ENCODE results near the gene DEPDC5.

Gene DEPDC5

DNA sequence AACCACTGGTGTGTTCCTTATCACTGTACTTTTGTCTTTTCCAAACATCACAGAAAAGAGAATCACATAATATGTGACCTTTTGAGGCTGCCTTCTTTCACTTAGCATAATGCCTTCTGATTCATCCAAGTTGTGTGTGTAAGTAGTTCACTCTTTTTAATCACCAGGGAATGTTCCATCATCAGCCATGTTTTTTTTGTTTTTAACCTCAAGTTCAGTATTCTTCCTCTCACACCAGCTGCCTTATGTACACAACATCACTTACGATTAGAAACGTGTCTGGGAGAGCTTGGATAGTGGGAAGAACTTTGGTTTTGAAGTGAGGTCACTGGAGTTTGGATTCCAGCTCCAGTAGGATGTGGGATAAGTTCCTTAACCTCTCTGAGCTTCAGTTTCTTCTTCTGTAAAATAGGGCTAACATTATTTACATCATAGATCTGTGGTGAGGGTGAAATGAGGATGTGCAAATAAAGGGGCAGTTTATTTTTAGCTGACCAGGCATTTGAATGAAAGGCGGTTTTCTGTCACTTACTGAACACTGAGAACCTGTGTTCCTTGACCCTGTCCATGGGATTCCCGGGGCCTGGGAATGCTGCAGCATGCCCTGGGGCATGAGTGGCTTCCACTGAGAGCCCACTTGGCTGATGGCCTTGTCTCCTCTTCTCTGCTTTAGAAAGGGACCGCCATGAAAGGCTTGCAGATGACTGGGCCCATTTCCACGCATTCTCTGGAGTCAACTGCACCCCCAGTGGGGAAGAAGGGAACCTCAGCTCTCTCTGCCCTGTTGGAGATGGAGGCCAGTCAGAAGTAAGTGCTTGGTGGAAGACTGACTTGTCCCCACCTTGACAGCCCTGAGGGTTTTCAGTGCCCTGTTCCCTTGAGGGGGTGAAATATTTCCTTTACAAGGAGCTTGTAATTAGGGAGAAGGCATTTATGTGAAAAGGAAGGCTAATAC lies 92.6 kb downstream of the DEPDC5 start:
- peak in 1 of 56 donors; percentile 7 for DNase-seq

DNA sequence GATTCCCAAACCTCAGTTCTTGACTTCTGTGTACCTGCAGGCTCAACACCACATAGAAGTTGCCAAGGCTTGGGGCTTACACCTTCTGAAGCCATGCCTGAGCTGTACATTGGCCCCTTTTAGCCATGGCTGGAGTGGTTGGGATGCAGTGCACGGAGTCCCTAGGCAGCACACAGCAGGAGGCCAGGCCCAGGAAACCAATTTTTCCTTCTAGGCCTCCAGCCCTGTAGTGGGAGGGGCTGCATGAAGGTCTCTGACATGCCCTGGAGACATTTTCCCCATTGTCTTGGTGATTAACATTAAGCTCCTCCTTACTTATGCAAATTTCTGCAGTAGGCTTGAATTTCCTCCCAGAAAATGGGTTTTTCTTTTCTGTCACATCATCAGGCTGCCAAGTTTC lies 94.6 kb downstream of the DEPDC5 start:
- DNase-seq = no peak

DNA sequence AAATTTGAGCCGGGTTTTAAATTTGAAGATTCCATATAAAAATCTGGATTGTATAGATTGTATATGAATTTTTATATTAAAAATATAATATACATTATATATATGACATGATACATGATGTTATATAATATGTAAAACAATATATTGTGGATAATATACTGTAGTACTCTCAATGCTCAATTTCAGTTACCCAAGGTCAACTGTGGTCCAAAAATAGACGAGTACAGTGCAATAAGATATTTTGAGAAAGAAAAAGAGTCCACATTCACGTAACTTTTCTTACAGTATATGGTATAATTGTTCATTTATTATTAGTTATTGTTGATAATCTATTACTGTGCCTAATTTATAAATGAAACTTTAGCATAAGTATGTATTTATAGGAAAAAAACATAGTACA lies 96.3 kb downstream of the DEPDC5 start:
- DNase-seq = no peak

DNA sequence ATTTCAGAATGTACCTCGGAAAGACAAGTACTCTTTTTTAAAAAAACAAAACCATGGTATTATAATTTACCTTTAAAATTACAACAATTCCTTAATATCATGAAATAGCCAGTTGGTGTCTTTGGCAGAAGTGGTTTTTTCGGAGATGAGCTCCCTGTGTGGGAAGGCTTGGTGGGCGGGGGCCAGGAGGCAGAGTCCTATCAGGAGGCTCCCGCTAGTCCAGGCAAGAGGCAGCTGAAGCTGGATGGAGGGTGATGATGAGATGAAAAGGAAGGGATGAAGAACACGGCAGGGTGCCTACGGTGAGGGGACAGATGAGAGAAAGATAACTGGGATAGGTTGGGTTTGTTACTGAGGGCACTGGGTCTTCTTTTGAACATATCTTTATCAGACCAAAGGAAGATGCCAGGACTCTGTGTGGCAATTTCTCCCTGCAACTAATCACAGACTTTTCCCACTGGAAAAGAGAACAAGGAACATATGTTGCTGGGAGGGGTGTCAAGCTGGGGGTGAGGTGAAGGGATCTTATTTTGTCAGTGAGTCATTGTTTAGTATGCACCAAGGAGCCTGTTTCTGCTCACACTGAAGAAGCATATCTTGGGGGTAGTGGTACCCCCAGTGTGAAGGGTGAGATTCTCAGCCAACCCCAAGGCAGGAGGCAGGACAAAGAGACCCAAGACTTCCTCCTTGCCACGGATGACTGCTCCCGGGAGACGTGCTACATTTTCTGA lies 99.0 kb downstream of the DEPDC5 start:
- DNase-seq = peak in 14 of 56 donors; percentile 9 to 79 (median 38)

DNA sequence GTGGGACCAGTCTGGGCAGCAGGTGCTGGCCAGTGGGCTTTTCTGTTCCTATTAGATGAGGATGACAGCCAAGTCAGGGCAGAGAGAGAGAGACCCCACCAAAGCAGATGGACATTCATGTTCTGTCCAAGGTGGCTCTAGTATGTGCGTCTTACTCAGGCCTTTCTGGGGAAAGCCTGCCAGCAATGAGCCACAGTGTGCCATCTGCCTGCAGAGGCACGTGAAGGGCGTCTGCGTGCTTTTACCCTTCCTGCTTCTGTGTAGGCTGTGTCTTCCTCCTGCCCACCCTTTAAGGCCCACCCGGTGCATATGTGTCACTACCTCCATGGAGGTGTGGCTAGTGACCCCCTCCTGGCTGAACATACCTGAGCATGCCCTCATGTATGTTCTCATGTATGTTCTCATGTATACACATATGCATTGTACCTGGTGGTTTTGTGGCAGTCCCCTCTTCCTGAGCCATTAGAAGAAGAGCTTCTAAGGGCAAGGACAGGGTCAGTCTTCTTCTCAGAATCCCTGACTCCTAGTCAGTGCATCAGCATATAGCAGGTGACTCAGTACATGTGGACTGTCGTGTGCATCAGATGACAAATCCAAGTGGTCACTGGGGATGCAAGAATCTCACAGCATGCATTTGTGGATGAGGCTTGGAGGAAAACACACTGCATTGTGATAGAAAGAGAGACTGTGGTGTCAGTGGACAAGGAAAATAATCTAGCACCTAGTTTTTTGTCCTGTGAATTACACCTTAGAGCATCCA lies 100.1 kb downstream of the DEPDC5 start:
- DNase-seq = no peak

DNA sequence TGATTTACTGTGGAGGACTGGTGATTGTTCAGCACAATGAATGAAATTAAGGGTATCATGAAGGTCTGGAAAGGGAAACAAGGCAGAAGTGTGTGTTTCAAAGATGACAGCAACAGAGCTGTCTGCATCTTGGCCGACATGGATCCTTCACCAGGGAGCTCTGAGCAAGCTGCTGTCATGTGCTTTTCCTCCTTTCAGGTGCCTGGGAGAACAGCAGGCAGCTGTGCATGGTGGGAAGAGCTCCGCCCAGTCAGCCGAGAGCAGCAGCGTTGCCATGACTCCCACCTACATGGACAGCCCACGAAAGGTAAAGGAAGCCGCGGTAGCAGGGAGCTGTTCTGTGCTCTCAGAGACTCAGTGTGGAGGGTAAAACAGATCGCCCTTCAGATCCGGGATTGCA lies 103.4 kb downstream of the DEPDC5 start:
- DNase-seq = peak in 22 of 56 donors; percentile 6 to 60 (median 26)

DNA sequence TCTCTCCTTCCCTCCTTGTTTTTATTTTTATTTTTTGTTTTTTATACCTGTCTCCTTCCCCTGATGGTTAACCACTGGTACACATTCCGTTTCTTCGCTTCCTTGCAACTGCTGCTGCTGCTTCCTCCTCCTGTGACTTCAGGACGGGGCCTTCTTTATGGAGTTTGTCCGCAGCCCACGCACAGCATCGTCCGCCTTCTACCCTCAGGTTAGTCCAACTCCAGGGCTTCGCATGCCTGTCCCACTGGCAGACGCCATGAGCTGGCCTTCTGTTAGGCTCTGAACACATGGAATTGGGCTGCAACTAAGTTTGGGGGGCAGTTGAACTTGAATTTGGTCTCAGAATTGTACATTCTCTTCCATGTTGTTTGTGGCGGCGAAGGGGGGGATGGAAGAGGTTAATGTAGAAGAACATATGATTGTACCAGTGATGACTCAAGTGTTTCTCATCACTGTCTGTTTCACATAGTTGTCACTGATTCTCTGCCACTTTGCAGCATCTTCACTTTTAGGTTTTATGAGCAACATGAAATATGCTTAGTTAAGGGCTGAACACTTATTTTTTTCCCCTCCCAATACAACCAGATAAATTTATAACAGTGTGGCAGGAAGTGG lies 107.5 kb downstream of the DEPDC5 start:
- DNase-seq = peak in 1 of 56 donors; percentile 15

DNA sequence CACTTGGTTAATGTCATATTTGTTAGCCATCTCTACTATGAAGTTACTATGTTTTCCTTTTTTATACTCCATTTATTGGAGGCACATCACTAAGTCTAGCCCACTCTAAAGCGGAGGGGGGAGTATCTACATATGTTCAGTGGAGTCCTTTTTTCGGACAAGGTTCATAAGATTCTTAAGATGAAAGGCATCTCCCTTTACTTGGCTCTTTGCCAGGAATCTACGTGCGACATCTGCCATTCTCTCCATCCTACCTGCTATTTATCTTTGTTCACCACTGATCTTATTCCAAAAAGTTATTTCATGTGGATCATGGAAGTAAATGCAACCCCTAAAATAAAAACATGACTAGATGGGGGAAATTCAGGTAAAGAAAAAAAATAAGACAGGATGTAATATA lies 113.1 kb downstream of the DEPDC5 start:
- no peak for DNase-seq

DNA sequence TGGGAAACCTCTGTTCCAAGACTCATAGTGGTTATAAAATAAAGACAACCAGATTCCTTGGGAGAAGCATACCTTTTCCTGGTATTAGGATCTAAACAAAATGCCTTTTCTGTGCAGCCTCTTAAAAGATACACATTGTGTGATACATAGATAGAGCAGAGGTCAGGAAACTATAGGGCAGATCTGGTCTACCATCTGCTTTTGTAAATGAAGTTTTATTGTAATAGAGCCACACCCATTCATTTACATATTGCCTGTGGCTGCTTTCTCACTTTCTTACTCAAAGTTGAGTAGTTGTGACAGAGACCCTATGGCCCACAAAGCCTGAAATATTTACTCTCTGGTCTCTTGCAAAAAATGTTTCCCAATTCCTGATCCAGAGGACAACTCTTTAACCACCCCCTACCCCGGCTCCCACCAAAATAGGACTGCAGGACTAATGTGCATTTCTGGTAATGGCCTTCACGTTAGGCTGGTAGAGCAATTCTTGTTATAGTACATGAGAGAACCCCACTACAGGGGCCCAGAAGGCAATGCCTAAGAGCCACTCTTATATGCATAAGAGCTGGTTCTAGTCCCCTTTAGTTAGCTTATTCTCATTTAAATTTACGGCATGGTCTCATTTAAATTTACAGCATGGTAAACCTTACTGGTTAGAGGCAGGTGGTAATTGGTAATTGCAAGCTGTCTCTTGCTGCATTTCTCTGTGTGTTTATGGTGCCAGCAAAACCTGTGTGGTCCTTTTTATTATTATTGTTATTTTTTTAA lies 113.8 kb downstream of the DEPDC5 start:
- no peak for DNase-seq

DNA sequence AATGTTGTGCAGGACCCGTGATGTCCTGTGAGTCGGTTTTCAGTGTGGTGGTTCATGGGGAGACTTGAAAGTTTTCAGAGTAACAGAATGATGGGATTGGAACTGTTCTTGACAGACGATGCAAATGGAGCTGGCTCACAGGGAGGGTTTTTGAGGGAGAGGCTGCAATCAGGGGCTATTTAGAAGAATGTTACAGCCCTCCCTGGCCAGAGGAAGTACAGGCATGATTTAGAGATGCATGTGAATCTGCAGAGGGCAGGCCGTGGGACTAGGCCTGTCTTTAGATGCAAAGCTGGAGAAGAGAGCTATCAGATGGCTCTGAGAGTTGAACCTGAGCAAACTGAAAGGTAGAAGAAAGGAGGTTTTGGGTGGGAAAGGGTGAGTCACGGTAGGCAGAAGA lies 115.9 kb downstream of the DEPDC5 start:
- DNase-seq = no peak

DNA sequence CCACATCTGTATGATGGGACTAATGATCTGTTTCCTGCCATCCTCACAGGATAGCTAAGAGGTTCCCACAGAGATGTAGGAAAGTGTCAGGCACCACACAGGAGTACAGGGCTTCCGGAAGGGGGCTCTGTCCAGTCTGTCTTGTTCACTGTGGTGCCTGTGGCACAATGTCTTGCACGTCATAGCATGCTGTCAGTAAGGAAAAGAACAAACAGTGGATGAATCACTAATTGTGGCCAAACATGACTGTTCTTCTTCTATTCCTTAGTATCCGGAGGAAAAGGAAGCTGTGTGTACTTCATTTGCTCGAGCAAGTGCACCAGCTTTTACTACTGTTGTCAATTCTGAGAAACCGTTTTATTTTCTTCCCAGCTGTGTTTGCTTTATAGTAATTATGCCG lies 117.1 kb downstream of the DEPDC5 start:
- DNase-seq = peak in 24 of 56 donors; percentile 7 to 59 (median 23)

DNA sequence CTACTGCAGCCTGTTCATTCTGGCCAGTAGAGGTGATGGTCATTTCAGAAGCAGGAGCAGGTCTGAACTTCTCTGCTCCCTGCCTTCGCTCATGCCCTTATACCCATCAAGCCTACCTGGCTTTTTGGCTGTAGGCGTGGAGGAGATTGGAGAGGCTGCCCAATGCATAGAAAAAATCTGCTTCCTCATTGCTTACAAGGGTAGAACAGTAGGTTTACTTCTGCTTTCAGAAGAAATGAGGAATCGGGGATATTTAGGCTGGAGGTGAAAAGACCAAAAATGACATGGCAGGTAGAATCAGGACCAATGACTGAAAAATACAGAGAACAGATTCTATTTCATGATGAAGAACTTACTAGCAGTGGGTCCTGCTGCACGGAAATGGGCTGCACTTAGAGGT lies 117.7 kb downstream of the DEPDC5 start:
- DNase-seq = no peak

DNA sequence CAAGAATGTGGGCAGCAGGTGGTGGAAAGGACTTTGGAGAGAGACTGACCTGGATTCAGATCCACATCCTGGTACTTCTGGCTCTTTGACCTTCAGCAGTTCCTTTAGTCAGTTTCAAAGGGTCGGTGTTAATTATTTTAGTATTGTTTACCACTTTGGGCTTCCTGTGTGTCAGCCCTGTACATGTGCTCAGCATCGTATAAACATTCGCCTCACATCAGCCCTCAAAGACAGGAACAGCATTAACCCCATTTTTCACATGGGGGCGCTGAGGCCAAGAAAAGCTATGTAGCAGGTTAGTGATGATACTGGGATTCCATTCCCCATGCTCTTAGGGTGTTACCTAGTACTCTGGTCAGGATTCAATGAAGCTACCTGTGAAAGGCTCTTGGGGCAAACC lies 118.4 kb downstream of the DEPDC5 start:
- no peak for DNase-seq

DNA sequence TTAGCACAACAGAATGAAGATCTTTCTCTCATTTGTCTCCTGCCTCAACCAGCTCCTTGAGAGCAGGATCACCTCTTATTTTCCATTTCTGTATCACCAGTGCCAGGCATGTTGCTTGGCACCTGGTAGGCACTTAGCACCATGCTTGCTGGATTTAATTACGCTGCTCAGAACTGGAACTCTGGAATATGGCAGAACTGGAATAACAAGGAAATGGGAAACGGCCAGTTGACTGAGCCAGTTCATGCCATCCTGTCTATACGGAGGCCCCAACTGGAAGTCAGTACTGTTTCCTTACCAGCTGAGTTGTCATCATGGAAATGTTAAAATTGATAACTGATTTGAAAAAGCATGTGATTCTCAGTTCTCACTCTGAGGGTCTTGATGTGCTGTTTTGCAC lies 121.0 kb downstream of the DEPDC5 start:
- DNase-seq = no peak

DNA sequence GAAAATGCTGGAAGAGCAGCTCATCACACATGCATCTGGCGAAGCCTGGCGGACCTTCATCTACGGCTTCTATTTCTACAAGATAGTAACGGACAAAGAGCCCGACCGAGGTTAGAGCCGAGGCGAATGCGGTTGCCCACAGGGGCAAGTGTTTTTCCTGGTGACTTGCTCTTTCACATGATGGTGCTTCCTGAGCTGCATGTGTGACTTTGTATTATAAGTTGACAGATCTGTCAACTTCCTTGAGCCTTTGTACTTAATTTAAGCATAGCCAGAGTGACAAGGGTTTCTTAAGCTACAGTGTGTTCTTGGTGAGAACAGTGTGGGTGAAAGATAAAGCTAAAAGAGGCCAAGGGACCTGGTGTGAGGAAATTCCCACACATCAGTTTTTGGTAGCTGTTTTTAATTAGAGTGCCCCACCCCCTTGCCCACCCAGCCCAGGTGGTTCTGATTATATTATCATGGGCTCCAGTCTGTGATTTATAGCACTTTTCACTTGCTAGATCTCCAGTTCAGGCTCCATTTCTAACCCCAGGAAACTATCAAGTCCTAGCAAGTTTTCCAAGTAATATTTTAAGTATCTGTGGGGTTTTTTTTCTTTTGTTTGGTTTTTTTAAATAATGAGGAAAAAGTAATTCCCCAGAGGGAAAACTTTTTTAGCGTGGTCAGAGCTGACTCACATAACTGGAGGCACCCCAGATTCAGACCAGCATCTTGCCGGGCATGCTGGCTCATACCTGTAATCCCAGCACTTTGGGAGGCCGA lies 122.5 kb downstream of the DEPDC5 start:
- DNase-seq = no peak

DNA sequence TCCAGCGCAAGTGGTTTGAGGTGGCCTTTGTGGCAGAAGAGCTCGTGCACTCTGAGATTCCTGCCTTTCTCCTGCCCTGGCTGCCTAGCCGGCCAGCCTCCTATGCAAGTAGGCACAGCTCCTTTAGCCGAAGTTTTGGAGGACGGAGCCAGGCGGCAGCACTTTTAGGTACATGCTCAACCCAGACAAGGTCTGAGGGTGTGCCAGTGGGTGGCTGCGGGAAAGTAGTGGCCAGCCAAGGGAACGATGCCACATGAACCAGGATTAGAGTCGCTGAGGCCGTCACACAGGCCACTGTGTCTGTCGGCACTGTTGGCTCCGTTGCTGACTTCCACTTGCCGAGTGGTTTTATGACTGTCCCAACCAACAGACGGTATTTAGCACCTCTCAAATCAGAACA lies 125.8 kb downstream of the DEPDC5 start:
- DNase-seq = no peak

DNA sequence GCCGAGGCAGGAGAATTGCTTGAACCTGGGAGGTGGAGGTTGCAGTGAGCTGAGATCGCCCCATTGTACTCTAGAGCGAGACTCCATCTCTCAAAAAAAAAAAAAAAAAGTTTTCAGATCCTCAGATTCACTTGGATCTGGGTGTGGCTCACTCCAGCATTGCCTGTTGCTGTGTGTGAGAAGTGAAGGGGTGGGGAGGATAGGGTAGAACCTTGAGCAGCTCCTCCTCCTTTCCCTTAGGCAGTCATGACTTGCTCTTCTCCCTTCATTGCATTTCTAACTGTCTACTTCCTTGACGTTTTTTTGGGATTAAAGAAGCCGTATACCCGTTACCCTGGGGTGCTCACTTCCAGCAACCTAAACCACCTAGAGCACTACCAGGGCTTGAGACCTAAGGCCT lies 127.4 kb downstream of the DEPDC5 start:
- no peak for DNase-seq

DNA sequence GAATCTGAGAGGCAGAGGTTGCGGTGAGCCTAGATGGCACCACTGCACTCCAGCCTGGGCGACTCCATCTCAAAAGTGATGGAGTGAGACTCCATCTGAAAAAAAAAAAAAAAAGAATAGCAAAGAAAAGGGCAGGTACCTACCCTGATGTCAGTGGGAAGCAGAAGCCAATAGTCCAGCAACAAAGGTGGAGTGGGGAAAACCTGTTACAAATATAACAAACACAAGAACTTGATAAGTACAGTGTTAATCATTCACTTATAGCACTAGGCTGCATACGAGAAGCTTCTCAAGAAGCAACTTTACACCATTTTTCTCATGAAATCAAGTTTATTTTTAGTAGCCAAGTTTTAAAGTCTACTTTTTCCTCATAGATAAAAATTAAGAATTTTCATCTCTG lies 128.0 kb downstream of the DEPDC5 start:
- no peak for DNase-seq

DNA sequence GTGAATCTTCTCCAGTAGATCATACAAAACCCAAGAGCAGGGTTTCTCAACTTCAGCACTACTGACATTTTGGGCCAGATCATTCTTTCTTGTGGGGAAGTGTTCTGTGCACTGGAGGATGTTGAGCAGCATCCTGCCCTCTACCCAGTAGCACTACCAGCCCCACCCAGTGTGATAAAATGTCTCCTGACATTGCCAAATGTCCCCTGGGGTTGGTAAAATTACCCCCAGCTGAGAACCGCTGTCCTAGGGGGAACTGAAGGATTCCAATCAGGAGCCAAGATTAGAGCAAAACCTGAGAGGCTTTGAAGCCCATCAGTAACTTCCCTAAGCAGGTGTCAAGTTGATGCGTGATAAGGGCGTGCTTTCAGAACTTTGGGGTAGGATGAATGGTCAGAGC lies 129.2 kb downstream of the DEPDC5 start:
- no peak for DNase-seq

DNA sequence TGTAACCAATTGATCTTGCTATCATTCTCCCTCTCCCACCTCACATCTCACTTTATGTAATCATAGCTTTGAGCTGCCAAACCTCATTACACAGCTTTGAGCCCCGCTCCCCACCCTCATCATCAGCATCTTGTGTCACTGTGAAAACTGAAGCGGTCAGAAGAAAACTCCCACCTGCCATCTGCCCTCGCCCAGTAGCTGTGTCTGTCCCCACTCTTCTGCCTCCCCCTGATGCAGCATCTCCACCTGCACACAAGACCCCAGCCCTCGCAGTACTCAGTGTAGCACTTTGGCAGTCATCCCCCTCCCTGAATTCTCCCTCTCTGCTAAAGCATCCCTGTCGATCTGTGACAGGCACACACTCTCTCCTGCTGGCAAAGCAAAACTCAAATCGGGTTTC lies 130.2 kb downstream of the DEPDC5 start:
- peak in 15 of 56 donors; percentile 6 to 48 (median 25) for DNase-seq

Data from amygdala (tissue), 56 donors.